BJ (cell line): ENCODE measurements around the gene MEOX2. TPM values are rescaled to one million over a fixed set of nuclear protein-coding genes. Genes with fewer than 3 reads are reported as not detected.

Experiments
- CTCF ChIA-PET: fragments of 350-600 bp; formaldehyde crosslinking; extraction: SDS; loops from one replicate; lab custom pipeline; 2021; ENCODE audit warnings: antibody characterized with exemption, inconsistent platforms; lab: Yijun Ruan, JAX
- POLR2A ChIA-PET: fragments of 300-600 bp; sonication (Branson Sonifier 250); formaldehyde crosslinking; extraction: SDS; loops from one replicate; lab custom pipeline; 2021; ENCODE audit warnings: antibody characterized with exemption; lab: Charles Lee
- DNase-seq: peaks from one replicate; pipeline ENCODE4 v3.0.0-alpha.2; 2011; ENCODE audit warnings: low read depth
- H3K27me3 ChIP-seq: 2 replicates; pipeline ENCODE4 v1.6.0; 2011; ENCODE audit warnings: low read length; ENCODE audit not compliant: control insufficient read depth, insufficient read depth
- H3K36me3 ChIP-seq: 2 replicates; pipeline ENCODE4 v1.5.1; 2011; ENCODE audit warnings: low read length; ENCODE audit not compliant: control insufficient read depth, insufficient read depth
- H3K4me3 ChIP-seq: 2 replicates; pipeline ENCODE4 v1.5.1; 2011; ENCODE audit warnings: low read depth, mild to moderate bottlenecking, control low read depth, low read length
- CTCF ChIP-seq: IDR thresholded peaks from 2 replicates; pipeline ENCODE4 v1.5.1; 2011; ENCODE audit warnings: low read depth, mild to moderate bottlenecking, control low read depth, inconsistent platforms, low read length, moderate library complexity; ENCODE audit not compliant: insufficient read depth
- polyA plus RNA-seq: library from polyadenylated mRNA; depleted of rRNA; stranded (reverse); fragments of >200 nt; gene quantifications from 2 replicates; pipeline ENCODE4 v1.2.3, GENCODE V29; 2011

MEOX2 gene
- polyA plus RNA-seq, 1 experiment, result not detected

GRCh38 chr7:15685358-15686294 lies 857 bp downstream of the MEOX2 start:
- DNase-seq, result peak; percentile 36
- Histone ChIP-seq H3K4me3 (no peak overlapping the region; the same call in 1 of the 2 replicates), H3K27me3 (peaks cover 36% of the 10 kb centered on the region), H3K36me3 (no peaks in the 10 kb centered on the region)
- TF ChIP-seq CTCF, result no peak
- CTCF ChIA-PET, result interaction anchor here (1.1 kb wide), 1 partner anchor 994 kb away, joined by 3 read pairs; no protein-coding TSS in a partner anchor
- POLR2A ChIA-PET, result no interaction called here

GRCh38 chr7:15684871-15685270 lies 1.6 kb downstream of the MEOX2 start:
- no peak for TF ChIP-seq CTCF
- ChIA-PET CTCF (interaction anchor here (1.1 kb wide), 1 partner anchor 993 kb away, joined by 3 read pairs; no protein-coding TSS in a partner anchor), POLR2A (no interaction called here)
- H3K4me3 ChIP-seq, result no peak overlapping the region
- no peak for DNase-seq
- no peaks in the 10 kb centered on the region for H3K36me3 ChIP-seq
- peaks cover 36% of the 10 kb centered on the region for H3K27me3 ChIP-seq

GRCh38 chr7:15684111-15684800 lies 2.2 kb downstream of the MEOX2 start:
- Histone ChIP-seq H3K4me3 (no peak overlapping the region), H3K36me3 (no peaks in the 10 kb centered on the region), H3K27me3 (peaks cover 36% of the 10 kb centered on the region)
- no peak for DNase-seq
- no peak for TF ChIP-seq CTCF
- ChIA-PET POLR2A (no interaction called here), CTCF (no interaction called here)

- CTCF ChIA-PET, result interaction anchor here (0.6 kb wide), 1 partner anchor 218 kb away, joined by 3 read pairs; no protein-coding TSS in a partner anchor
- no peaks in the 10 kb centered on the region for H3K36me3 ChIP-seq
- TF ChIP-seq CTCF, result no peak
- H3K4me3 ChIP-seq, result no peak overlapping the region
- peaks cover 28% of the 10 kb centered on the region for H3K27me3 ChIP-seq
- DNase-seq, result no peak
- POLR2A ChIA-PET, result no interaction called here
Measured at GRCh38 chr7:15682751-15683245, 3.7 kb downstream of the MEOX2 start.

GRCh38 chr7:15682111-15682510 lies 4.4 kb downstream of the MEOX2 start:
- POLR2A ChIA-PET, result no interaction called here
- CTCF ChIA-PET, result interaction anchor here (0.6 kb wide), 1 partner anchor 217 kb away, joined by 3 read pairs; no protein-coding TSS in a partner anchor
- Histone ChIP-seq H3K36me3 (no peaks in the 10 kb centered on the region), H3K27me3 (peaks cover 23% of the 10 kb centered on the region), H3K4me3 (no peak overlapping the region)
- no peak for DNase-seq
- TF ChIP-seq CTCF, result no peak
